ENCODE results near the gene DSCAML1. TPM values are rescaled to one million over a fixed set of nuclear protein-coding genes. Genes with fewer than 3 reads are reported as not detected.

The DSCAML1 gene
- total and polyA plus RNA-seq, 2 of the 8 experiments (the other 6 are each of a cell fraction or from before 2014, with no cell fraction given): 0.19 to 0.24 TPM

- TF ChIP-seq NANOG (IDR thresholded peaks at IDR 0.05; ENCODE audit: insufficient read depth, low read depth, low read length, poor library complexity, severe bottlenecking) (no peak), CTBP2 (IDR thresholded peaks at IDR 0.05; ENCODE audit: borderline replicate concordance, insufficient read depth, insufficient read length, low read length) (no peak)
These were observed 359.8 kb downstream of the DSCAML1 start (continued) for GRCh38 chr11:117437041-117437790.

Data from H1 (cell line).